Sigmoid colon (tissue), 7 donors: ENCODE measurements around the gene MGAT5. TPM values are rescaled to one million over a fixed set of nuclear protein-coding genes. Genes with fewer than 3 reads are reported as not detected.

Source experiments
- DNase-seq: peaks from one replicate; pipeline ENCODE4 v3.0.0-alpha.2; 2019
- H3K27ac ChIP-seq, 4 donors: fragments of 200-600 bp; sonication (generic); one replicate each; pipeline ENCODE4 v1.5.1; 2016 to 2019; ENCODE audit warnings: mild to moderate bottlenecking in 1 of 4
- H3K27me3 ChIP-seq, 3 donors: fragments of 200-600 bp; sonication (generic); one replicate each; pipeline ENCODE4 v1.5.1; 2019; ENCODE audit warnings: mild to moderate bottlenecking in 1 of 3
- H3K36me3 ChIP-seq, 4 donors: fragments of 200-600 bp; sonication (generic); one replicate each; pipeline ENCODE4 v1.5.1; 2016 to 2019
- H3K4me1 ChIP-seq, 4 donors: fragments of 200-600 bp; sonication (generic); one replicate each; pipeline ENCODE4 v1.5.1; 2017 to 2019
- H3K4me3 ChIP-seq, 4 donors: fragments of 200-600 bp; sonication (generic); one replicate each; pipeline ENCODE4 v1.5.1; 2017 to 2019; ENCODE audit warnings: mild to moderate bottlenecking in 2 of 4, moderate library complexity in 1 of 4
- H3K9me3 ChIP-seq, 4 donors: fragments of 200-600 bp in 3 of 4; sonication (generic) in 3 of 4; one replicate each; pipeline versions ENCODE4 v1.5.1 to v1.6.1; 2013 to 2019
- EP300 ChIP-seq, 4 donors: sonication (generic); formaldehyde crosslinking; IDR thresholded peaks; one replicate each; pipeline ENCODE4 v1.6.1; 2017; ENCODE audit warnings: antibody characterized with exemption in 4 of 4
- POLR2A ChIP-seq, 2 donors: fragments of 450-650 bp; IDR thresholded peaks; one replicate each; pipeline ENCODE4 v1.6.1; 2016; ENCODE audit warnings: antibody characterized with exemption in 2 of 2, mild to moderate bottlenecking in 2 of 2, moderate library complexity in 2 of 2
- POLR2AphosphoS5 ChIP-seq, 4 donors: sonication (generic); formaldehyde crosslinking; IDR thresholded peaks; one replicate each; pipeline ENCODE4 v1.6.1; 2017; ENCODE audit warnings: antibody characterized with exemption in 4 of 4
- WGBS, 2 donors: extraction: QIAGEN DNeasy Blood & Tissue Kit; methylation state at CpG; one replicate each; pipeline ENCODE4 v1.1.7; 2013; 5-methylcytosine and 5-hydroxymethylcytosine counted together
- intact Hi-C: fragments of 100-400 bp; cut with DNase I; formaldehyde crosslinking; loops from one replicate; pipeline ENCODE4 v1.15.1; 2023
- polyA plus RNA-seq, 3 donors: library from polyadenylated mRNA; stranded (reverse); fragments of 200-250 nt; gene quantifications; one replicate each; pipeline ENCODE4 v1.2.3, GENCODE V29; 2013
- total RNA-seq, 4 donors: library from RNA; depleted of rRNA; stranded (reverse); fragments of >200 nt; gene quantifications; one replicate each; pipeline ENCODE4 v1.1.0, GENCODE V29; 2016
- TF ChIP-seq, protein P1 (sequence below), 4 experiments: fragments of 450-650 bp in 3 of 4; fragments of 200-600 bp in 1 of 4; IDR thresholded peaks; one replicate each; pipeline ENCODE4 v1.5.1; 2016 to 2019; ENCODE audit warnings: antibody characterized with exemption in 4 of 4, mild to moderate bottlenecking in 3 of 4, moderate library complexity in 2 of 4
- donor health status: healthy with polysubstance abuse.
- donor health status: Bipolar disorder and iron deficiency.
- donor health status: healthy.

The MGAT5 gene
- total and polyA plus RNA-seq, 7 donors = 3.0 to 42.4 (median 30.3) TPM

DNA sequence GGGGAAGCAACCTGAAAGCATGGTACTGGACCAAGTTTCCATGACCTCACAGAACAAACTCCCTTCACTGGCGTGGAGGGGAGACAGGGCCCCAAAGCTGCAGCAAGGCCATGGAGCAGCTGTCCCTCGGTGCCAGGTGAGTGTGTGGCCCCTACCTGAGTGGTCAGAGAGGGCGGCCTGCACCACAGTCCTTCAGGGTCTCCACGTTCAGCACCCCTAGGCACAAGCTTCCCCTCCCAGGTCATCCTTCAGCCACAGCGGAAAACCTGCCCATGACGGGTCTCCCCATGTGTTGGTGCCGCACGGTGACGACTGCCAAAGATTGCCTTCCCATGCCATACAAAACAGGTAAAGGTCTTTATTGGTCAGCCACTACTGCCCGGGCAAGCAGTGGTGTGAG is 201.6 kb downstream of the MGAT5 start:
- intact Hi-C loops = no loop called here
- Histone ChIP-seq H3K36me3 (no peaks in the 10 kb centered on the region), H3K9me3 (no peaks in the 10 kb centered on the region), H3K4me3 (no peak overlapping the region), H3K4me1 (no peaks in the 10 kb centered on the region), H3K27me3 (no peaks in the 10 kb centered on the region), H3K27ac (no peak overlapping the region)
- no peak for TF ChIP-seq POLR2A (IDR thresholded peaks at IDR 0.05)
- TF ChIP-seq, protein P1, sequence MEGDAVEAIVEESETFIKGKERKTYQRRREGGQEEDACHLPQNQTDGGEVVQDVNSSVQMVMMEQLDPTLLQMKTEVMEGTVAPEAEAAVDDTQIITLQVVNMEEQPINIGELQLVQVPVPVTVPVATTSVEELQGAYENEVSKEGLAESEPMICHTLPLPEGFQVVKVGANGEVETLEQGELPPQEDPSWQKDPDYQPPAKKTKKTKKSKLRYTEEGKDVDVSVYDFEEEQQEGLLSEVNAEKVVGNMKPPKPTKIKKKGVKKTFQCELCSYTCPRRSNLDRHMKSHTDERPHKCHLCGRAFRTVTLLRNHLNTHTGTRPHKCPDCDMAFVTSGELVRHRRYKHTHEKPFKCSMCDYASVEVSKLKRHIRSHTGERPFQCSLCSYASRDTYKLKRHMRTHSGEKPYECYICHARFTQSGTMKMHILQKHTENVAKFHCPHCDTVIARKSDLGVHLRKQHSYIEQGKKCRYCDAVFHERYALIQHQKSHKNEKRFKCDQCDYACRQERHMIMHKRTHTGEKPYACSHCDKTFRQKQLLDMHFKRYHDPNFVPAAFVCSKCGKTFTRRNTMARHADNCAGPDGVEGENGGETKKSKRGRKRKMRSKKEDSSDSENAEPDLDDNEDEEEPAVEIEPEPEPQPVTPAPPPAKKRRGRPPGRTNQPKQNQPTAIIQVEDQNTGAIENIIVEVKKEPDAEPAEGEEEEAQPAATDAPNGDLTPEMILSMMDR (IDR thresholded peaks at IDR 0.05) = no peak
- TF ChIP-seq POLR2AphosphoS5 (IDR thresholded peaks at IDR 0.05) = no peak
- TF ChIP-seq EP300 (IDR thresholded peaks at IDR 0.05) = no peak
- no peak for DNase-seq
- 95 to 96% methylated on average over 10 of the region's 10 CpGs for WGBS, 2 donors

DNA sequence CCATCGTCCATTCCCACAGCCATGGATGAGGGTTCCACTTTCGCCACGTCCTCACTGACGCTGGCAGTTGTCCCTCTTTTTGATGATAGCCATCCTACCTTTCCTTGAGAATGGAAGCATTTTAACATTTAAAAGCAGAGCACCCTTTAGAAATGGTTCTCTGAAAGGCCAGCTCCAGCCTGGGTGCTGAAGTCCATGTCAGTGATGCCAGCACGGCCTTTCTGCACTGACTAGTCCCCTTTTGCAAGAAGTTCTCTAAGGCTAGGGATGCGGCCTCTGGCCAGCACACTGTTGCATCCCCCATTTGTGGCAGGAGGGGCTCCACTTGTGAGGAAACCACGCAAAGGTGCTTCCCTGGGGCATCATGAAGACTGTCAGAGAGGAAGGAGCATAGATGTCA is 203.5 kb downstream of the MGAT5 start:
- Histone ChIP-seq H3K4me1 (no peaks in the 10 kb centered on the region), H3K9me3 (no peaks in the 10 kb centered on the region), H3K36me3 (no peaks in the 10 kb centered on the region), H3K4me3 (no peak overlapping the region), H3K27ac (no peak overlapping the region), H3K27me3 (no peaks in the 10 kb centered on the region)
- no peak for DNase-seq
- intact Hi-C loops = no loop called here
- 95 to 97% methylated on average over 7 of the region's 7 CpGs for WGBS, 2 donors
- TF ChIP-seq POLR2AphosphoS5 (IDR thresholded peaks at IDR 0.05) = no peak
- no peak for TF ChIP-seq EP300 (IDR thresholded peaks at IDR 0.05)
- TF ChIP-seq, protein P1 (IDR thresholded peaks at IDR 0.05) = no peak
- no peak for TF ChIP-seq POLR2A (IDR thresholded peaks at IDR 0.05)

DNA sequence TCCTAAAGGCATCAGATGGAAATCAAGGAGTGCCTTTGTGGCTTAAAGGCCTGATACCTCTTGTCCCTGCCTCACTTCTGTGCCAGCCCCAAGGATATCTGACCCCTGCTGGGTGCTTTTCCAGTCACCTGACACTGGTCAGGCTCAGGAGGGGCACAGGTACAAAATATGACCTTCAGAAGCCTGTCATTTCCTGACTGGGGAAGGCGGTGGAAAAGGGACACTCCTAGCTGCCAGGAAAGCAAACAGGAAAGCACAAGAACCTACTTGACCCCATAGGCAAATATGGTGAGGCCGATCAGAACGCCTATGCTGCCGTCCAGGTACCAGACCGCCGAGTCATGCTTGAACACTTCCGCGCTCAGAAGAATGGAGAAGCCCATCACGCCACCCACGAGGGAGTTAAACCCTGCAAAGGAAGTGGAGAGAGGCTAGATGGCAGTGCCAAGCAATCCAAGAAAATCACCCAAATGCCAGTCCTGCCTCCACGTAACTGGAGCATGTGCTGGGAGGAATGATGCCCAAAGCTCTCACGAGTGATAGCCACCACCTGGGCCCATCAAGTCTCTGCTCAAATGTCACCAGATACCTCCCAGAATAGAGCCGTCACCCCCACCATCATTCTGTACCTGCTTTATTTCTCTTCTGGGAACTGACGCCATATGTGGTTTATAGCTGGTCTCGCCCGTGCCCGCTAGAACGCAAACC is 204.0 kb downstream of the MGAT5 start:
- Histone ChIP-seq H3K27me3 (no peaks in the 10 kb centered on the region), H3K4me1 (no peaks in the 10 kb centered on the region), H3K9me3 (no peaks in the 10 kb centered on the region), H3K36me3 (no peaks in the 10 kb centered on the region), H3K4me3 (no peak overlapping the region), H3K27ac (no peak overlapping the region)
- WGBS, 2 donors = 72 to 83% methylated on average over 18 of the region's 18 CpGs
- DNase-seq = no peak
- intact Hi-C loops = no loop called here
- no peak for TF ChIP-seq POLR2AphosphoS5 (IDR thresholded peaks at IDR 0.05)
- TF ChIP-seq EP300 (IDR thresholded peaks at IDR 0.05) = no peak
- no peak for TF ChIP-seq POLR2A (IDR thresholded peaks at IDR 0.05)
- TF ChIP-seq, protein P1 (IDR thresholded peaks at IDR 0.05) = no peak

GRCh38 chr2:134458473-134458853 is 204.6 kb downstream of the MGAT5 start:
- H3K36me3 ChIP-seq = no peaks in the 10 kb centered on the region
- WGBS, 2 donors = 89 to 94% methylated on average over 6 of the region's 6 CpGs
- H3K27ac ChIP-seq = no peak overlapping the region
- no peaks in the 10 kb centered on the region for H3K4me1 ChIP-seq
- TF ChIP-seq, protein P1 (IDR thresholded peaks at IDR 0.05) = no peak
- TF ChIP-seq POLR2A (IDR thresholded peaks at IDR 0.05) (no peak), EP300 (IDR thresholded peaks at IDR 0.05) (no peak), POLR2AphosphoS5 (IDR thresholded peaks at IDR 0.05) (no peak)
- DNase-seq = no peak
- no peak overlapping the region for H3K4me3 ChIP-seq
- H3K27me3 ChIP-seq = no peaks in the 10 kb centered on the region
- intact Hi-C loops = no loop called here
- H3K9me3 ChIP-seq = no peaks in the 10 kb centered on the region

DNA sequence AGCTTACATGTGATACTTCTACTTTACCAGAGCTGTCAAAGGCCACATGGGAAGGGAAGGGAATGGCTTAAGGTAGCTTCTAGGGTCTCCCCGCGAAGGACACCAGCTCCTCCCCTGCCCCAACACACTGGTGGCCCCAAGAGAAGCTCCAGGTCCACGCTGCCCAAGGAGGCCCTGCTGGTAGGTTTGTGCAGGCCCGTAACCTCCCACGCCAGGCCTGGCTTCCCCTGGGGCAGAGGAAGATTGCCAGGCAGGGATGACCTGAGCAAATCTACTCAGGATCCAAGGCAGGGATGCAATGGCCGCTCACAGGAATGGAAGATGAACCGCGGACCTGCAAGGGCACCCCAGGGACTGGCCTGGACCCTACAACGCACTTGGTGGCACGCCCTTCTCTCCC is 205.1 kb downstream of the MGAT5 start:
- intact Hi-C loops = no loop called here

More for the DNA sequence above, 205.1 kb downstream of the MGAT5 start:
- TF ChIP-seq, protein P1 (IDR thresholded peaks at IDR 0.05) = no peak
- TF ChIP-seq EP300 (IDR thresholded peaks at IDR 0.05) = no peak
- no peak for TF ChIP-seq POLR2AphosphoS5 (IDR thresholded peaks at IDR 0.05)
- TF ChIP-seq POLR2A (IDR thresholded peaks at IDR 0.05) = no peak
- no peaks in the 10 kb centered on the region for H3K4me1 ChIP-seq
- H3K27ac ChIP-seq = no peak overlapping the region
- no peaks in the 10 kb centered on the region for H3K9me3 ChIP-seq
- WGBS, 2 donors = 95 to 96% methylated on average over 10 of the region's 10 CpGs
- no peak for DNase-seq
- no peak overlapping the region for H3K4me3 ChIP-seq
- H3K36me3 ChIP-seq = no peaks in the 10 kb centered on the region
- H3K27me3 ChIP-seq = no peaks in the 10 kb centered on the region
